Effector CD4-positive, alpha-beta T cell (primary cell): ENCODE data around the gene TLR3.

Source experiments
- DNase-seq: peaks from one replicate; pipeline ENCODE4 v3.0.0-alpha.2; 2020

The TLR3 gene

GRCh38 chr4:186105647-186106321, 36.8 kb downstream of the TLR3 start:
- DNase-seq, result no peak

GRCh38 chr4:186107947-186108346, 39.0 kb downstream of the TLR3 start:
- no peak for DNase-seq

- DNase-seq, result no peak
Measured at GRCh38 chr4:186108391-186108790, 39.4 kb downstream of the TLR3 start.

GRCh38 chr4:186109245-186109644, 40.3 kb downstream of the TLR3 start:
- DNase-seq, result no peak

- DNase-seq, result no peak
Measured at GRCh38 chr4:186116697-186117096, 47.7 kb downstream of the TLR3 start.

GRCh38 chr4:186118582-186118981, 49.6 kb downstream of the TLR3 start:
- no peak for DNase-seq

GRCh38 chr4:186121057-186121456, 52.1 kb downstream of the TLR3 start:
- DNase-seq, result no peak

- no peak for DNase-seq
Measured at GRCh38 chr4:186128842-186129241, 59.9 kb downstream of the TLR3 start.

- no peak for DNase-seq
Measured at GRCh38 chr4:186131935-186132334, 63.0 kb downstream of the TLR3 start.

GRCh38 chr4:186132577-186133242, 63.8 kb downstream of the TLR3 start:
- DNase-seq, result no peak

- DNase-seq, result no peak
Measured at GRCh38 chr4:186134257-186134656, 65.3 kb downstream of the TLR3 start.

GRCh38 chr4:186134861-186135260, 65.9 kb downstream of the TLR3 start:
- no peak for DNase-seq

GRCh38 chr4:186137196-186137794, 68.3 kb downstream of the TLR3 start:
- no peak for DNase-seq
